ENCODE results near the gene NR4A3.

GRCh38 chr9:99873531-99873930 lies 51.8 kb downstream of the NR4A3 start:
- TF ChIP-seq, protein P1, sequence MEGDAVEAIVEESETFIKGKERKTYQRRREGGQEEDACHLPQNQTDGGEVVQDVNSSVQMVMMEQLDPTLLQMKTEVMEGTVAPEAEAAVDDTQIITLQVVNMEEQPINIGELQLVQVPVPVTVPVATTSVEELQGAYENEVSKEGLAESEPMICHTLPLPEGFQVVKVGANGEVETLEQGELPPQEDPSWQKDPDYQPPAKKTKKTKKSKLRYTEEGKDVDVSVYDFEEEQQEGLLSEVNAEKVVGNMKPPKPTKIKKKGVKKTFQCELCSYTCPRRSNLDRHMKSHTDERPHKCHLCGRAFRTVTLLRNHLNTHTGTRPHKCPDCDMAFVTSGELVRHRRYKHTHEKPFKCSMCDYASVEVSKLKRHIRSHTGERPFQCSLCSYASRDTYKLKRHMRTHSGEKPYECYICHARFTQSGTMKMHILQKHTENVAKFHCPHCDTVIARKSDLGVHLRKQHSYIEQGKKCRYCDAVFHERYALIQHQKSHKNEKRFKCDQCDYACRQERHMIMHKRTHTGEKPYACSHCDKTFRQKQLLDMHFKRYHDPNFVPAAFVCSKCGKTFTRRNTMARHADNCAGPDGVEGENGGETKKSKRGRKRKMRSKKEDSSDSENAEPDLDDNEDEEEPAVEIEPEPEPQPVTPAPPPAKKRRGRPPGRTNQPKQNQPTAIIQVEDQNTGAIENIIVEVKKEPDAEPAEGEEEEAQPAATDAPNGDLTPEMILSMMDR (optimal IDR thresholded peaks at IDR 0.05 in 1 of 3, IDR thresholded peaks at IDR 0.05 in 1 of 3, conservative IDR thresholded peaks at IDR 0.05 in 1 of 3; ENCODE audit: extremely low read depth in 1 of 3, insufficient read depth in 2 of 3, low read length in 3 of 3), result no peak
- TF ChIP-seq EZH2 (IDR thresholded peaks at IDR 0.05; ENCODE audit: low read length), result no peak

Data from keratinocyte (primary cell).